K562 (cell line): Measurements from ENCODE around the gene ANKRD13D. TPM values are rescaled to one million over a fixed set of nuclear protein-coding genes. Genes with fewer than 3 reads are reported as not detected.

Source experiments
- CEBPZ ChIP-seq: fragments of 150-350 bp; IDR thresholded peaks from 2 replicates; pipeline ENCODE4 v1.6.1; 2014; ENCODE audit warnings: low read depth, mild to moderate bottlenecking, low read length, borderline replicate concordance
- ETS2 ChIP-seq: IDR thresholded peaks from 2 replicates; pipeline ENCODE4 v1.6.1; 2016; ENCODE audit warnings: borderline replicate concordance, missing genetic modification characterization, mild to moderate bottlenecking, moderate library complexity, missing compliant biosample characterization; ENCODE audit not compliant: poor library complexity, severe bottlenecking
- ETV5 ChIP-seq: sonication (generic); formaldehyde crosslinking; IDR thresholded peaks from 2 replicates; pipeline ENCODE4 v1.4.0; 2020; ENCODE audit warnings: low read depth, mild to moderate bottlenecking, missing genetic modification reagents
- EWSR1 ChIP-seq: fragments of 450-650 bp; IDR thresholded peaks from 2 replicates; pipeline ENCODE4 v1.6.1; 2018; ENCODE audit warnings: borderline replicate concordance, mild to moderate bottlenecking, low read depth, moderate library complexity; ENCODE audit not compliant: partially characterized antibody
- FOXJ3 ChIP-seq: sonication (generic); formaldehyde crosslinking; IDR thresholded peaks from 2 replicates; pipeline ENCODE4 v1.4.0; 2020; ENCODE audit warnings: mild to moderate bottlenecking, missing genetic modification reagents
- HINFP ChIP-seq: fragments of 450-650 bp; conservative IDR thresholded peaks from 2 replicates; pipeline ENCODE4 v1.6.1; 2016; ENCODE audit warnings: missing genetic modification characterization, low read depth, mild to moderate bottlenecking, control low read depth, missing compliant biosample characterization
- HMBOX1 ChIP-seq: sonication (generic); IDR thresholded peaks from 2 replicates; pipeline ENCODE4 v1.6.1; 2016
- HNRNPL ChIP-seq: fragments of 200-400 bp; formaldehyde crosslinking; IDR thresholded peaks from 2 replicates; pipeline ENCODE4 v1.6.1; 2017; ENCODE audit warnings: low read depth, mild to moderate bottlenecking, low read length
- ILK ChIP-seq: fragments of 450-650 bp; IDR thresholded peaks from 2 replicates; pipeline ENCODE4 v1.6.1; 2016; ENCODE audit warnings: missing genetic modification characterization, low read depth, mild to moderate bottlenecking, missing compliant biosample characterization, moderate library complexity, borderline replicate concordance
- KLF1 ChIP-seq: fragments of 450-650 bp; IDR thresholded peaks from 2 replicates; pipeline ENCODE4 v1.6.1; 2016; ENCODE audit warnings: missing genetic modification characterization, missing compliant biosample characterization
- PRMT5 ChIP-seq: sonication (generic); formaldehyde crosslinking; IDR thresholded peaks from 2 replicates; pipeline ENCODE4 v1.5.0; 2020; ENCODE audit warnings: missing genetic modification reagents
- PYGO2 ChIP-seq: fragments of 450-650 bp; IDR thresholded peaks from 2 replicates; pipeline ENCODE4 v1.6.1; 2016; ENCODE audit warnings: mild to moderate bottlenecking, missing genetic modification characterization, moderate library complexity, missing compliant biosample characterization
- RBM34 ChIP-seq: fragments of 200-400 bp; formaldehyde crosslinking; IDR thresholded peaks from 2 replicates; pipeline ENCODE4 v1.6.1; 2018; ENCODE audit warnings: low read length, borderline replicate concordance; ENCODE audit not compliant: insufficient read depth
- RFX5 ChIP-seq: IDR thresholded peaks from 2 replicates; pipeline ENCODE4 v1.6.1; 2011; ENCODE audit warnings: low read depth, mild to moderate bottlenecking, improper control_type of control experiment, low read length
- SMARCA4 ChIP-seq: fragments of 450-650 bp; IDR thresholded peaks from 2 replicates; pipeline ENCODE4 v1.6.1; 2016
- TBP ChIP-seq: optimal IDR thresholded peaks from 2 replicates; pipeline ENCODE3; 2011; ENCODE audit warnings: low read depth, low read length, improper control_type of control experiment
- TEAD1 ChIP-seq, 2 experiments: fragments of 450-650 bp in 1 of 2; sonication (generic) in 1 of 2; formaldehyde crosslinking; IDR thresholded peaks; 2 replicates each; pipeline versions ENCODE4 v1.4.0 to v1.8.0; 2020 to 2022; ENCODE audit warnings: mild to moderate bottlenecking in 2 of 2, missing genetic modification reagents in 1 of 2
- ZKSCAN1 ChIP-seq: fragments of 150-350 bp; IDR thresholded peaks from 2 replicates; pipeline ENCODE4 v1.6.1; 2016; ENCODE audit warnings: low read depth, low read length
- ZNF311 ChIP-seq: fragments of 250-450 bp; sonication (Bioruptor Pico); IDR thresholded peaks from 2 replicates; pipeline ENCODE4 v1.4.0; 2020; ENCODE audit warnings: mild to moderate bottlenecking, moderate library complexity
- ZNF354B ChIP-seq: fragments of 250-450 bp; sonication (Bioruptor Pico); IDR thresholded peaks from 2 replicates; pipeline ENCODE4 v1.4.0; 2020
- ZNF695 ChIP-seq: fragments of 450-650 bp; formaldehyde crosslinking; IDR thresholded peaks from 2 replicates; pipeline ENCODE4 v1.4.0; 2020; ENCODE audit warnings: mild to moderate bottlenecking, moderate library complexity
- polyA plus RNA-seq, 8 experiments: library from polyadenylated mRNA; depleted of rRNA in 4 of 8; stranded (reverse) in 5 of 8; unstranded in 3 of 8; fragments of >200 nt; fragmentation: Nextera tagmentation in 2 of 8; fragmentation: Illumina TruSeq in 1 of 8; extraction: Ambion mirVana in 2 of 8; extraction: Trizol in 1 of 8; gene quantifications; 2 replicates each; pipeline versions ENCODE4 v1.2.1 to v1.2.3, GENCODE V29; 2011 to 2014; ENCODE audit warnings: inconsistent platforms in 1 of 8, missing spikeins in 1 of 8
- total RNA-seq, 7 experiments: library from RNA; depleted of rRNA in 6 of 7; stranded (reverse); fragments of >200 nt in 6 of 7; fragmentation: Illumina TruSeq in 2 of 7; extraction: Trizol in 2 of 7; gene quantifications; 2 replicates each; pipeline versions ENCODE4 v1.2.1 to v1.2.3, GENCODE V29; 2011 to 2021; ENCODE audit warnings: low replicate concordance in 1 of 7
- TF ChIP-seq, protein P1 (sequence below): sonication (generic); formaldehyde crosslinking; IDR thresholded peaks from 2 replicates; pipeline ENCODE4 v1.5.0; 2020; ENCODE audit warnings: missing genetic modification reagents

The ANKRD13D gene
- total and polyA plus RNA-seq, 9 of the 15 experiments (the other 6 are each of a cell fraction or from before 2014, with no cell fraction given): 0.94 to 40.9 (median 22.4) TPM

GRCh38 chr11:67312187-67313021 is 23.3 kb downstream of the ANKRD13D start (continued):
- TF ChIP-seq CEBPZ: no peak
- no peak for TF ChIP-seq EWSR1
- TF ChIP-seq ZNF695 (CRISPR knock-in tag): no peak
- TF ChIP-seq ETV5 (CRISPR knock-in tag): peak; percentile 76
- TF ChIP-seq ZNF311: no peak
- TF ChIP-seq TBP: peak; percentile 12
- TF ChIP-seq HINFP (tag): no peak
- peak; percentile 72 for TF ChIP-seq HMBOX1
- no peak for TF ChIP-seq HNRNPL
- peak; percentile 70; the same call in 1 of the 2 replicates for TF ChIP-seq KLF1 (tag)
- 0 out of 4 replicates have a peak, but pooled peaks of 1 of the 2 experiments have one; percentile 29 for TF ChIP-seq TEAD1 (CRISPR knock-in tag; IDR thresholded peaks at IDR 0.05)
- no peak for TF ChIP-seq PRMT5
- no peak for TF ChIP-seq ILK (tag)
- TF ChIP-seq ZNF354B (CRISPR knock-in tag): no peak
- TF ChIP-seq PYGO2 (tag): peak; percentile 43; the same call in 1 of the 2 replicates
- no peak for TF ChIP-seq FOXJ3
- no peak for TF ChIP-seq ETS2 (tag)
- no peak for TF ChIP-seq ZKSCAN1
- TF ChIP-seq, protein P1, sequence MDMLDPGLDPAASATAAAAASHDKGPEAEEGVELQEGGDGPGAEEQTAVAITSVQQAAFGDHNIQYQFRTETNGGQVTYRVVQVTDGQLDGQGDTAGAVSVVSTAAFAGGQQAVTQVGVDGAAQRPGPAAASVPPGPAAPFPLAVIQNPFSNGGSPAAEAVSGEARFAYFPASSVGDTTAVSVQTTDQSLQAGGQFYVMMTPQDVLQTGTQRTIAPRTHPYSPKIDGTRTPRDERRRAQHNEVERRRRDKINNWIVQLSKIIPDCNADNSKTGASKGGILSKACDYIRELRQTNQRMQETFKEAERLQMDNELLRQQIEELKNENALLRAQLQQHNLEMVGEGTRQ (CRISPR knock-in tag): no peak
- TF ChIP-seq SMARCA4: peak; percentile 82
- no peak for TF ChIP-seq RFX5
- TF ChIP-seq RBM34: no peak
